HepG2 (cell line): Measurements from ENCODE around the gene ARMC10. TPM values are rescaled to one million over a fixed set of nuclear protein-coding genes. Genes with fewer than 3 reads are reported as not detected.

Experiments
- CAMTA2 ChIP-seq: sonication (generic); formaldehyde crosslinking; IDR thresholded peaks from 2 replicates; pipeline ENCODE4 v1.4.0; 2020; ENCODE audit warnings: mild to moderate bottlenecking, missing genetic modification reagents, borderline replicate concordance
- CEBPG ChIP-seq: IDR thresholded peaks from 2 replicates; pipeline ENCODE4 v1.6.1; 2016
- CREM ChIP-seq, 2 experiments: sonication (generic) in 1 of 2; formaldehyde crosslinking in 1 of 2; IDR thresholded peaks; 2 replicates each; pipeline versions ENCODE4 v1.4.0 to v1.6.1; 2016 to 2020; ENCODE audit warnings: antibody characterized with exemption in 1 of 2, mild to moderate bottlenecking in 1 of 2, missing genetic modification reagents in 1 of 2
- FOXK2 ChIP-seq: fragments of 450-650 bp; IDR thresholded peaks from 2 replicates; pipeline ENCODE4 v1.6.1; 2016
- HNRNPL ChIP-seq: fragments of 200-400 bp; formaldehyde crosslinking; IDR thresholded peaks from 2 replicates; pipeline ENCODE4 v1.6.1; 2017; ENCODE audit warnings: mild to moderate bottlenecking, low read depth, low read length
- KAT7 ChIP-seq: IDR thresholded peaks from 2 replicates; pipeline ENCODE4 v1.6.1; 2018; ENCODE audit warnings: borderline replicate concordance, missing compliant biosample characterization
- KLF16 ChIP-seq, 2 experiments: sonication (generic) in 1 of 2; formaldehyde crosslinking in 1 of 2; IDR thresholded peaks; 2 replicates each; pipeline versions ENCODE4 v1.6.1 to v1.8.0; 2016 to 2023; ENCODE audit warnings: missing genetic modification reagents in 2 of 2, missing compliant biosample characterization in 1 of 2
- MED13 ChIP-seq: sonication (generic); formaldehyde crosslinking; IDR thresholded peaks from 2 replicates; pipeline ENCODE4 v1.5.0; 2020; ENCODE audit warnings: missing genetic modification reagents
- NR2F6 ChIP-seq, 2 experiments: IDR thresholded peaks; 2 replicates each; pipeline ENCODE4 v1.6.1; 2016; ENCODE audit warnings: antibody characterized with exemption in 1 of 2, mild to moderate bottlenecking in 1 of 2
- PLRG1 ChIP-seq: fragments of 450-650 bp; conservative IDR thresholded peaks from 2 replicates; pipeline ENCODE4 v1.6.1; 2016
- POLR2A ChIP-seq, 2 experiments: IDR thresholded peaks; 2 replicates each; pipeline ENCODE4 v1.6.1; 2011; ENCODE audit warnings: low read depth in 2 of 2, low read length in 2 of 2, mild to moderate bottlenecking in 1 of 2, moderate library complexity in 1 of 2; ENCODE audit not compliant: insufficient read depth in 1 of 2
- RBM22 ChIP-seq: fragments of 200-400 bp; formaldehyde crosslinking; optimal IDR thresholded peaks from 2 replicates; pipeline ENCODE3; 2017; ENCODE audit warnings: mild to moderate bottlenecking, low read length, moderate library complexity
- SIN3B ChIP-seq: fragments of 150-350 bp; IDR thresholded peaks from 2 replicates; pipeline ENCODE4 v1.6.1; 2014; ENCODE audit warnings: low read length
- SMAD3 ChIP-seq: sonication (generic); formaldehyde crosslinking; IDR thresholded peaks from 2 replicates; pipeline ENCODE4 v1.4.0; 2020; ENCODE audit warnings: missing genetic modification reagents
- SMAD9 ChIP-seq: sonication (generic); formaldehyde crosslinking; IDR thresholded peaks from 2 replicates; pipeline ENCODE4 v1.5.1; 2020; ENCODE audit warnings: mild to moderate bottlenecking, missing genetic modification reagents
- TOPORS ChIP-seq: sonication (generic); formaldehyde crosslinking; IDR thresholded peaks from 2 replicates; pipeline ENCODE4 v1.8.0; 2023; ENCODE audit warnings: mild to moderate bottlenecking, missing genetic modification reagents
- ZFY ChIP-seq: sonication (generic); formaldehyde crosslinking; IDR thresholded peaks from 2 replicates; pipeline ENCODE4 v1.4.0; 2020; ENCODE audit warnings: missing genetic modification reagents
- ZNF441 ChIP-seq: sonication (generic); formaldehyde crosslinking; IDR thresholded peaks from 2 replicates; pipeline ENCODE4 v1.7.0; 2021; ENCODE audit warnings: missing genetic modification reagents, borderline replicate concordance
- ZNF557 ChIP-seq: sonication (generic); formaldehyde crosslinking; IDR thresholded peaks from 2 replicates; pipeline ENCODE4 v1.4.0; 2020; ENCODE audit warnings: missing genetic modification reagents
- ZNF674 ChIP-seq: sonication (generic); formaldehyde crosslinking; IDR thresholded peaks from 2 replicates; pipeline ENCODE4 v1.5.0; 2020; ENCODE audit warnings: low read depth, mild to moderate bottlenecking, missing genetic modification reagents
- polyA plus RNA-seq, 8 experiments: library from polyadenylated mRNA; depleted of rRNA in 3 of 8; stranded (reverse) in 7 of 8; unstranded in 1 of 8; fragments of >200 nt; fragmentation: Illumina TruSeq in 4 of 8; extraction: Trizol in 4 of 8; gene quantifications; 2 replicates each; pipeline versions ENCODE4 v1.2.1 to v1.2.3, GENCODE V29; 2011 to 2016; ENCODE audit warnings: low read depth in 4 of 8, missing spikeins in 1 of 8, mixed read lengths in 1 of 8; ENCODE audit not compliant: insufficient read depth in 1 of 8
- total RNA-seq, 5 experiments: library from RNA; depleted of rRNA; stranded (reverse); fragments of >200 nt; fragmentation: Illumina TruSeq; extraction: Trizol; gene quantifications; 2 replicates each; pipeline ENCODE4 v1.2.3, GENCODE V29; 2016; ENCODE audit warnings: low read depth in 1 of 5
- TF ChIP-seq, protein P1 (sequence below): sonication (generic); formaldehyde crosslinking; IDR thresholded peaks from 2 replicates; pipeline ENCODE4 v1.4.0; 2020; ENCODE audit warnings: missing genetic modification reagents
- TF ChIP-seq, protein P2 (sequence below): sonication (generic); formaldehyde crosslinking; IDR thresholded peaks from 2 replicates; pipeline ENCODE4 v1.5.0; 2020; ENCODE audit warnings: missing genetic modification reagents, mild to moderate bottlenecking, borderline replicate concordance
- TF ChIP-seq, protein P3 (sequence below): IDR thresholded peaks from 2 replicates; pipeline ENCODE4 v1.6.1; 2016
- TF ChIP-seq, protein P4 (sequence below): sonication (generic); formaldehyde crosslinking; IDR thresholded peaks from 2 replicates; pipeline ENCODE4 v1.4.0; 2020; ENCODE audit warnings: missing genetic modification reagents
- TF ChIP-seq, protein P5 (sequence below): IDR thresholded peaks from 2 replicates; pipeline ENCODE4 v1.6.1; 2016

ARMC10 gene
- total and polyA plus RNA-seq, 2 of the 13 experiments (the other 11 are each of a cell fraction or from before 2014, with no cell fraction given): 11.3 to 23.7 TPM

DNA sequence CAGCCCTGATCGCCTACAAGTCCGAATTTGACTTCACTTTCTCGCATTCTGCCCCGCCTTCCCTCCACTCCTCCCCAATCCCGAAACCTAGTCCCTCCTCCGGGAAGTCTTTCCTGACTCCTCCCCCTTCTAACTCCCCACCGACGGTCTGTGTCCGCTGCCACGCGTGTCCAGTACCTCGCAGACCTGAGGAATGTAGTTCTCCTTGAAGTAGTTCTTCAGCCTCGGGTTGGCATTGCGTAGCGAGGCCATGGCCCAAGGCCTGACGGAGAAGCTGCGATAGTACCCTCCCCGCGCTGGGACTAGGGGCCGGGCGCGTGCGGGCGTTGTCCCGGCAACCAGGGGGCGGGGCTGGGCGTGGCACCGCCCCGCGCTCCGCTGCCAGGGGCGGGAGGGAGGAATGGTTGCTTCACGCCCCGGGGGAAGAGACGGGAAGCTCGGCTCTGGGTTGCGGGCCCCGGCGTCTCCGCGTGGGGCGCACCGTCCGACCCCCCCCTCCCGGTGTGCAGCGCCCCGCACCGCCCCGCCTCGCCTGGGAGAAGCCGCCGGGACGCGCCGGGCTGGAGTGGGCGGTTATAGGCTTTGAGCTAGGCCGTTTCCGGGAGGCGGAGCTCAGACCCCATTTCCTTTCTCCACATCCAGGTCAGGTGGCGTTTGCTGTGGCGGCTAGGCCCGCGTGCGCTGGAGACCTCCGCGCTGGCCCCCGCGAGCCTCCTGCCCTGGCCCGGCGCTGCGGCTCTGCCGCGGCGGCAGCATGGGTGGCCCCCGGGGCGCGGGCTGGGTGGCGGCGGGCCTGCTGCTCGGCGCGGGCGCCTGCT, at the start of gene ARMC10, which contains the start of gene FBXL13 (continued):
- TF ChIP-seq KLF16 (CRISPR knock-in tag; IDR thresholded peaks at IDR 0.05) (peak in 1 of 2 experiments; percentile 27; a peak in 1 of 4 replicates), ZNF674 (CRISPR knock-in tag) (no peak), KAT7 (no peak), ZFY (CRISPR knock-in tag) (peak; percentile 84), HNRNPL (no peak), NR2F6 (IDR thresholded peaks at IDR 0.05) (no peak), NR2F6 (CRISPR knock-in tag; IDR thresholded peaks at IDR 0.05) (no peak), PLRG1 (no peak), ZNF441 (CRISPR knock-in tag) (no peak), TOPORS (CRISPR knock-in tag) (peak; percentile 56; the same call in 1 of the 2 replicates), SIN3B (no peak), SMAD3 (no peak), SMAD9 (no peak), FOXK2 (no peak), CREM (IDR thresholded peaks at IDR 0.05) (no peak), CREM (CRISPR knock-in tag; IDR thresholded peaks at IDR 0.05) (no peak), MED13 (CRISPR knock-in tag) (peak; percentile 57), CEBPG (CRISPR knock-in tag) (peak; percentile 81), CAMTA2 (CRISPR knock-in tag) (no peak), POLR2A (IDR thresholded peaks at IDR 0.05; ENCODE audit: insufficient read depth in 1 of 2, low read depth in 2 of 2, low read length in 2 of 2) (peak; percentile 86), ZNF557 (0 out of 2 replicates have a peak, but pooled peaks have one; percentile 31), RBM22 (peak; percentile 88)
- TF ChIP-seq, protein P1, sequence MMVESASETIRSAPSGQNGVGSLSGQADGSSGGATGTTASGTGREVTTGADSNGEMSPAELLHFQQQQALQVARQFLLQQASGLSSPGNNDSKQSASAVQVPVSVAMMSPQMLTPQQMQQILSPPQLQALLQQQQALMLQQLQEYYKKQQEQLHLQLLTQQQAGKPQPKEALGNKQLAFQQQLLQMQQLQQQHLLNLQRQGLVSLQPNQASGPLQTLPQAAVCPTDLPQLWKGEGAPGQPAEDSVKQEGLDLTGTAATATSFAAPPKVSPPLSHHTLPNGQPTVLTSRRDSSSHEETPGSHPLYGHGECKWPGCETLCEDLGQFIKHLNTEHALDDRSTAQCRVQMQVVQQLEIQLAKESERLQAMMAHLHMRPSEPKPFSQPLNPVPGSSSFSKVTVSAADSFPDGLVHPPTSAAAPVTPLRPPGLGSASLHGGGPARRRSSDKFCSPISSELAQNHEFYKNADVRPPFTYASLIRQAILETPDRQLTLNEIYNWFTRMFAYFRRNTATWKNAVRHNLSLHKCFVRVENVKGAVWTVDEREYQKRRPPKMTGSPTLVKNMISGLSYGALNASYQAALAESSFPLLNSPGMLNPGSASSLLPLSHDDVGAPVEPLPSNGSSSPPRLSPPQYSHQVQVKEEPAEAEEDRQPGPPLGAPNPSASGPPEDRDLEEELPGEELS (CRISPR knock-in tag): 0 out of 2 replicates have a peak, but pooled peaks have one; percentile 36
- TF ChIP-seq, protein P2, sequence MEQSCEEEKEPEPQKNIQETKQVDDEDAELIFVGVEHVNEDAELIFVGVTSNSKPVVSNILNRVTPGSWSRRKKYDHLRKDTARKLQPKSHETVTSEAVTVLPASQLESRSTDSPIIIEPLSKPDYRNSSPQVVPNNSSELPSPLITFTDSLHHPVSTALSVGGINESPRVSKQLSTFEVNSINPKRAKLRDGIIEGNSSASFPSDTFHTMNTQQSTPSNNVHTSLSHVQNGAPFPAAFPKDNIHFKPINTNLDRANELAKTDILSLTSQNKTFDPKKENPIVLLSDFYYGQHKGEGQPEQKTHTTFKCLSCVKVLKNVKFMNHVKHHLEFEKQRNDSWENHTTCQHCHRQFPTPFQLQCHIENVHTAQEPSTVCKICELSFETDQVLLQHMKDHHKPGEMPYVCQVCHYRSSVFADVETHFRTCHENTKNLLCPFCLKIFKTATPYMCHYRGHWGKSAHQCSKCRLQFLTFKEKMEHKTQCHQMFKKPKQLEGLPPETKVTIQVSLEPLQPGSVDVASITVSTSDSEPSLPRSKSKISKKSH (CRISPR knock-in tag): no peak
- TF ChIP-seq, protein P3, sequence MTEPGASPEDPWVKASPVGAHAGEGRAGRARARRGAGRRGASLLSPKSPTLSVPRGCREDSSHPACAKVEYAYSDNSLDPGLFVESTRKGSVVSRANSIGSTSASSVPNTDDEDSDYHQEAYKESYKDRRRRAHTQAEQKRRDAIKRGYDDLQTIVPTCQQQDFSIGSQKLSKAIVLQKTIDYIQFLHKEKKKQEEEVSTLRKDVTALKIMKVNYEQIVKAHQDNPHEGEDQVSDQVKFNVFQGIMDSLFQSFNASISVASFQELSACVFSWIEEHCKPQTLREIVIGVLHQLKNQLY (CRISPR knock-in tag): peak; percentile 30; the same call in 1 of the 2 replicates
- TF ChIP-seq, protein P4, sequence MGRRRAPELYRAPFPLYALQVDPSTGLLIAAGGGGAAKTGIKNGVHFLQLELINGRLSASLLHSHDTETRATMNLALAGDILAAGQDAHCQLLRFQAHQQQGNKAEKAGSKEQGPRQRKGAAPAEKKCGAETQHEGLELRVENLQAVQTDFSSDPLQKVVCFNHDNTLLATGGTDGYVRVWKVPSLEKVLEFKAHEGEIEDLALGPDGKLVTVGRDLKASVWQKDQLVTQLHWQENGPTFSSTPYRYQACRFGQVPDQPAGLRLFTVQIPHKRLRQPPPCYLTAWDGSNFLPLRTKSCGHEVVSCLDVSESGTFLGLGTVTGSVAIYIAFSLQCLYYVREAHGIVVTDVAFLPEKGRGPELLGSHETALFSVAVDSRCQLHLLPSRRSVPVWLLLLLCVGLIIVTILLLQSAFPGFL (CRISPR knock-in tag): no peak
- TF ChIP-seq, protein P5, sequence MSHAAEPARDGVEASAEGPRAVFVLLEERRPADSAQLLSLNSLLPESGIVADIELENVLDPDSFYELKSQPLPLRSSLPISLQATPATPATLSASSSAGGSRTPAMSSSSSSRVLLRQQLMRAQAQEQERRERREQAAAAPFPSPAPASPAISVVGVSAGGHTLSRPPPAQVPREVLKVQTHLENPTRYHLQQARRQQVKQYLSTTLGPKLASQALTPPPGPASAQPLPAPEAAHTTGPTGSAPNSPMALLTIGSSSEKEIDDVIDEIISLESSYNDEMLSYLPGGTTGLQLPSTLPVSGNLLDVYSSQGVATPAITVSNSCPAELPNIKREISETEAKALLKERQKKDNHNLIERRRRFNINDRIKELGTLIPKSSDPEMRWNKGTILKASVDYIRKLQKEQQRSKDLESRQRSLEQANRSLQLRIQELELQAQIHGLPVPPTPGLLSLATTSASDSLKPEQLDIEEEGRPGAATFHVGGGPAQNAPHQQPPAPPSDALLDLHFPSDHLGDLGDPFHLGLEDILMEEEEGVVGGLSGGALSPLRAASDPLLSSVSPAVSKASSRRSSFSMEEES (CRISPR knock-in tag): no peak
